Panc1 (cell line): ENCODE measurements around the gene C13orf46. TPM values are rescaled to one million over a fixed set of nuclear protein-coding genes. Genes with fewer than 3 reads are reported as not detected.

Experiments used
- ATAC-seq: fragments of 200-7000 bp; cut with Tn5 transposase; 2 replicates; pipeline ENCODE4 v1.9.1; 2020; ENCODE audit warnings: mild to moderate bottlenecking, moderate library complexity
- BruUV-seq: library from RNA; stranded (reverse); fragments of 400-500 nt; replicated peaks from 2 replicates; lab custom pipeline; 2021; lab: Mats Ljungman, UMichigan
- CTCF ChIA-PET: fragments of 300-600 bp; sonication (Branson Sonifier 250); formaldehyde crosslinking; loops from one replicate; lab custom pipeline; 2022; ENCODE audit warnings: antibody characterized with exemption; lab: Charles Lee
- POLR2A ChIA-PET: fragments of 300-600 bp; sonication (Branson Sonifier 250); formaldehyde crosslinking; loops from one replicate; lab custom pipeline; 2022; ENCODE audit warnings: antibody characterized with exemption; lab: Charles Lee
- DNase-seq: peaks from one replicate; pipeline ENCODE4 v3.0.0-alpha.2; 2010; ENCODE audit warnings: low read depth, low spot score
- H3K27ac ChIP-seq: 2 replicates; pipeline ENCODE4 v1.5.1; 2011; ENCODE audit warnings: mild to moderate bottlenecking, low read length, inconsistent platforms
- H3K27me3 ChIP-seq: fragments of 200-500 bp; sonication (Bioruptor generic); 2 replicates; pipeline ENCODE4 v1.6.0; 2014; ENCODE audit warnings: low read length, inconsistent platforms; ENCODE audit not compliant: control insufficient read depth, insufficient read depth
- H3K36me3 ChIP-seq: fragments of 200-500 bp; sonication (Bioruptor generic); 2 replicates; pipeline ENCODE4 v1.5.1; 2014; ENCODE audit warnings: inconsistent platforms, mild to moderate bottlenecking, low read length, moderate library complexity; ENCODE audit not compliant: control insufficient read depth, insufficient read depth
- H3K4me1 ChIP-seq: 2 replicates; pipeline ENCODE4 v1.5.1; 2011; ENCODE audit warnings: inconsistent platforms, mild to moderate bottlenecking, low read length, moderate library complexity; ENCODE audit not compliant: control insufficient read depth, insufficient read depth
- H3K4me3 ChIP-seq, 2 experiments: 2 replicates each; pipeline ENCODE4 v1.5.1; 2011 to 2012; ENCODE audit warnings: low read depth in 2 of 2, low read length in 2 of 2, mild to moderate bottlenecking in 2 of 2, inconsistent platforms in 1 of 2, moderate library complexity in 1 of 2
- H3K9me3 ChIP-seq: fragments of 200-500 bp; sonication (Bioruptor generic); 2 replicates; pipeline ENCODE4 v1.5.1; 2014; ENCODE audit warnings: low read depth, mild to moderate bottlenecking, inconsistent platforms, low read length, moderate library complexity; ENCODE audit not compliant: control insufficient read depth, insufficient read depth
- POLR2AphosphoS5 ChIP-seq: IDR thresholded peaks from 2 replicates; pipeline ENCODE4 v1.6.1; 2012; ENCODE audit warnings: mild to moderate bottlenecking, low read depth, low read length, moderate library complexity
- REST ChIP-seq, 2 experiments: IDR thresholded peaks; 2 replicates each; pipeline ENCODE4 v1.6.1; 2011 to 2012; ENCODE audit warnings: low read depth in 2 of 2, control low read depth in 1 of 2, low read length in 1 of 2, mild to moderate bottlenecking in 1 of 2, moderate library complexity in 1 of 2; ENCODE audit not compliant: insufficient read depth in 1 of 2
- SIN3A ChIP-seq: IDR thresholded peaks from 2 replicates; pipeline ENCODE4 v1.6.1; 2012; ENCODE audit warnings: low read depth, mild to moderate bottlenecking, low read length, moderate library complexity, borderline replicate concordance; ENCODE audit not compliant: insufficient read depth
- TCF7L2 ChIP-seq: IDR thresholded peaks from 2 replicates; pipeline ENCODE4 v1.6.1; 2011; ENCODE audit warnings: mild to moderate bottlenecking, low read depth, low read length, inconsistent platforms
- in situ Hi-C: cut with HindIII; loops from 2 replicates; pipeline ENCODE4 v1.10.0; 2016; ENCODE audit warnings: low sequenced_read_pairs, low pct_unique_long_range_greater_than_20kb
- intact Hi-C: fragments of 100-400 bp; cut with micrococcal nuclease; formaldehyde crosslinking; loops from one replicate; pipeline ENCODE4 v1.10.0; 2022; ENCODE audit not compliant: unreplicated experiment
- total RNA-seq: library from RNA; stranded (reverse); gene quantifications from one replicate; pipeline ENCODE4 v1.2.1, GENCODE V29; 2021; ENCODE audit not compliant: unreplicated experiment
- TF ChIP-seq, protein P1 (sequence below): fragments of 450-650 bp; IDR thresholded peaks from 2 replicates; pipeline ENCODE4 v1.5.1; 2017; ENCODE audit warnings: mild to moderate bottlenecking

C13orf46 gene
- total RNA-seq, 1 experiment from 2014 or later, result 2.6 TPM

GRCh38 chr13:113917096-113917495, 56.8 kb downstream of the C13orf46 start:
- no peak for DNase-seq
- Histone ChIP-seq H3K9me3 (no peaks in the 10 kb centered on the region; the same call in 1 of the 2 replicates), H3K4me3 (no peak overlapping the region), H3K36me3 (no peaks in the 10 kb centered on the region), H3K27ac (no peak overlapping the region), H3K27me3 (no peaks in the 10 kb centered on the region), H3K4me1 (no peaks in the 10 kb centered on the region)
- POLR2A ChIA-PET, result no interaction called here
- in situ Hi-C loops (no loop called here), intact Hi-C loops (no loop called here)
- no peak for ATAC-seq
- CTCF ChIA-PET, result no interaction called here
- TF ChIP-seq POLR2AphosphoS5 (no peak), TCF7L2 (no peak), SIN3A (no peak), REST (IDR thresholded peaks at IDR 0.05; ENCODE audit: insufficient read depth in 1 of 2, low read depth in 2 of 2, low read length in 1 of 2) (no peak)
- TF ChIP-seq, protein P1, sequence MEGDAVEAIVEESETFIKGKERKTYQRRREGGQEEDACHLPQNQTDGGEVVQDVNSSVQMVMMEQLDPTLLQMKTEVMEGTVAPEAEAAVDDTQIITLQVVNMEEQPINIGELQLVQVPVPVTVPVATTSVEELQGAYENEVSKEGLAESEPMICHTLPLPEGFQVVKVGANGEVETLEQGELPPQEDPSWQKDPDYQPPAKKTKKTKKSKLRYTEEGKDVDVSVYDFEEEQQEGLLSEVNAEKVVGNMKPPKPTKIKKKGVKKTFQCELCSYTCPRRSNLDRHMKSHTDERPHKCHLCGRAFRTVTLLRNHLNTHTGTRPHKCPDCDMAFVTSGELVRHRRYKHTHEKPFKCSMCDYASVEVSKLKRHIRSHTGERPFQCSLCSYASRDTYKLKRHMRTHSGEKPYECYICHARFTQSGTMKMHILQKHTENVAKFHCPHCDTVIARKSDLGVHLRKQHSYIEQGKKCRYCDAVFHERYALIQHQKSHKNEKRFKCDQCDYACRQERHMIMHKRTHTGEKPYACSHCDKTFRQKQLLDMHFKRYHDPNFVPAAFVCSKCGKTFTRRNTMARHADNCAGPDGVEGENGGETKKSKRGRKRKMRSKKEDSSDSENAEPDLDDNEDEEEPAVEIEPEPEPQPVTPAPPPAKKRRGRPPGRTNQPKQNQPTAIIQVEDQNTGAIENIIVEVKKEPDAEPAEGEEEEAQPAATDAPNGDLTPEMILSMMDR, result no peak
- BruUV-seq, result no TSS peak

DNA sequence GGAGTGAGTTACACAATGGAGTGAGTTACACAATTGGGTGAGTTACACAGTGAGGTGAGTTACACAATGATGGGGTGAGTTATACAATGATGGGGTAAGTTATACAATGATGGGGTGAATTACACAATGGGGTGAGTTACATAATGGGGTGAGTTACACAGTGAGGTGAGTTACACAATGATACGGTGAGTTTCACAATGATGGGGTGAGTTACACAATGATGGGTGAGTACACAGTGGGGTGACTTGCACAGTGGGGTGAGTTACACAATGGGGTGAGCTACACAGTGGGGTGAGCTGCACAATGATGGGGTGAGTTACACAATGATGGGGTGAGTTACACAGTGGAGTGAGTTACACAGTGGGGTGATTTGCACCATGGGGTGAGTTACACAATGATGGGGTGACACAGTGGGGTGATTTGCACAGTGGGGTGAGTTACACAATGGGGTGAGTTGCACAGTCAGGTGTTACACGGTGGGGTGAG, 57.5 kb downstream of the C13orf46 start:
- no TSS peak for BruUV-seq
- H3K27ac ChIP-seq, result no peak overlapping the region
- H3K4me3 ChIP-seq, result no peak overlapping the region
- intact Hi-C loops (no loop called here), in situ Hi-C loops (no loop called here)
- CTCF ChIA-PET, result no interaction called here
- POLR2A ChIA-PET, result no interaction called here
- H3K9me3 ChIP-seq, result no peaks in the 10 kb centered on the region
- DNase-seq, result no peak
- no peak for ATAC-seq
- no peaks in the 10 kb centered on the region for H3K4me1 ChIP-seq
- no peaks in the 10 kb centered on the region for H3K27me3 ChIP-seq
- H3K36me3 ChIP-seq, result no peaks in the 10 kb centered on the region
- no peak for TF ChIP-seq SIN3A

DNA sequence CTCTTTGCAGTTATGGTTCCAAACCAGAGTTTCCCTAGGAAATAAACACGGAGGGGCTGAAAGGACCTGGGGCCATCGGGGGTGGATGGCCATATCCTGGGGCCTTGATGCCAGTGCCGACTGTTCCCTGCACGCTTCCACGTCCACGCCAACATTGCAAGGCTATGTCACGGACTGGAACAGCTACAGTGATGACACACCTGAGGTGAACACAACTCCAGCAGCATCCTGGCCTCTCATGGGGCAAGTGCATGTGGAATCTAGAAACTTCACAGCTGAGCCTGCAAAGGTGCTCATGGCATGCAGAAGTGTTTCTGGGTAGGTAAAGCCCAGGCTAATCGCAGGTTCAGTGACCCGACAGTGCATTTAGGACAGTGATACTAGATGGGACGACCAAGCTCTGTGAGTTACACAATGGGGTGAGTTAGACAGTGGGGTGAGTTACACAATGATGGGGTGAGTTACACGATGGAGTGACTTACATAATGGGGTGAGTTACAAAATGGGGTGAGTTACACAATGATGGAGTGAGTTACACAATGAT, 58.0 kb downstream of the C13orf46 start:
- intact Hi-C loops, result no loop called here
- ChIA-PET POLR2A (no interaction called here), CTCF (no interaction called here)
- Histone ChIP-seq H3K27ac (no peak overlapping the region), H3K4me3 (no peak overlapping the region), H3K9me3 (no peaks in the 10 kb centered on the region), H3K4me1 (no peaks in the 10 kb centered on the region), H3K27me3 (no peaks in the 10 kb centered on the region), H3K36me3 (no peaks in the 10 kb centered on the region)
- in situ Hi-C loops, result no loop called here
- ATAC-seq (no peak), DNase-seq (no peak)
- BruUV-seq, result no TSS peak
- TF ChIP-seq TCF7L2 (no peak), REST (IDR thresholded peaks at IDR 0.05; ENCODE audit: insufficient read depth in 1 of 2, low read depth in 2 of 2, low read length in 1 of 2) (no peak), POLR2AphosphoS5 (no peak), SIN3A (no peak)
- TF ChIP-seq, protein P1, result no peak
